Breast epithelium (tissue), 3 donors: ENCODE data around the gene SLC22A13.
"Not testable (repeated sequence)": the region's sequence is repeated elsewhere in the genome, so short reads cannot be mapped to it uniquely, and the experiment has no call there.

Experiments
- POLR2A ChIP-seq: fragments of 450-650 bp; IDR thresholded peaks from one replicate; pipeline ENCODE4 v1.6.1; 2016; ENCODE audit warnings: antibody characterized with exemption, mild to moderate bottlenecking, moderate library complexity
- POLR2AphosphoS5 ChIP-seq, 3 donors: sonication (generic); formaldehyde crosslinking; IDR thresholded peaks; one replicate each; pipeline ENCODE4 v1.6.1; 2017; ENCODE audit warnings: antibody characterized with exemption in 3 of 3
- TF ChIP-seq, protein P1 (sequence below), 3 donors: fragments of 450-650 bp; IDR thresholded peaks; one replicate each; pipeline ENCODE4 v1.5.1; 2016 to 2017; ENCODE audit warnings: antibody characterized with exemption in 3 of 3, mild to moderate bottlenecking in 3 of 3, moderate library complexity in 3 of 3

DNA sequence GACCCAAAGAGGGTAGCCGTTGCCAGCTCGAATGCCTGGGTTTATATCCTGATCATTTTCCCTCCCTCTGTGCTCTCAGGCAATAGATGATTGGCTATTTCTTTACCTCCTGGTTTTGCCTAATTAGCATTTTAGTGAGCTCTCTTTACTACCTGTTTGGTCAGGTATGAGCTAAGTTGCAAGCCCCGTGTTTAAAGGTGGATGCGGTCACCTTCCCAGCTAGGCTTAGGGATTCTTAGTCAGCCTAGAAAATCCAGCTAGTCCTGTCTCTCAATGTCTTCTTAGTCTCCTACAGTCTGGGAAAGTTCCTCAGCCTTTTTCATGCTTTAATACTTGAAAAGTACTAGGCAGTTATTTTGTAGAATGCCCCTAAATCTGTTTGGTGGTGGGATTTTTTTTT, 31.4 kb downstream of the SLC22A13 start:
- TF ChIP-seq, protein P1, sequence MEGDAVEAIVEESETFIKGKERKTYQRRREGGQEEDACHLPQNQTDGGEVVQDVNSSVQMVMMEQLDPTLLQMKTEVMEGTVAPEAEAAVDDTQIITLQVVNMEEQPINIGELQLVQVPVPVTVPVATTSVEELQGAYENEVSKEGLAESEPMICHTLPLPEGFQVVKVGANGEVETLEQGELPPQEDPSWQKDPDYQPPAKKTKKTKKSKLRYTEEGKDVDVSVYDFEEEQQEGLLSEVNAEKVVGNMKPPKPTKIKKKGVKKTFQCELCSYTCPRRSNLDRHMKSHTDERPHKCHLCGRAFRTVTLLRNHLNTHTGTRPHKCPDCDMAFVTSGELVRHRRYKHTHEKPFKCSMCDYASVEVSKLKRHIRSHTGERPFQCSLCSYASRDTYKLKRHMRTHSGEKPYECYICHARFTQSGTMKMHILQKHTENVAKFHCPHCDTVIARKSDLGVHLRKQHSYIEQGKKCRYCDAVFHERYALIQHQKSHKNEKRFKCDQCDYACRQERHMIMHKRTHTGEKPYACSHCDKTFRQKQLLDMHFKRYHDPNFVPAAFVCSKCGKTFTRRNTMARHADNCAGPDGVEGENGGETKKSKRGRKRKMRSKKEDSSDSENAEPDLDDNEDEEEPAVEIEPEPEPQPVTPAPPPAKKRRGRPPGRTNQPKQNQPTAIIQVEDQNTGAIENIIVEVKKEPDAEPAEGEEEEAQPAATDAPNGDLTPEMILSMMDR (IDR thresholded peaks at IDR 0.05): not testable (repeated sequence)
- not testable (repeated sequence) for TF ChIP-seq POLR2A; POLR2AphosphoS5 (IDR thresholded peaks at IDR 0.05)
